Measurements from ENCODE around the gene ATF2.
"Not testable (repeated sequence)": the region's sequence is repeated elsewhere in the genome, so short reads cannot be mapped to it uniquely, and the experiment has no call there.

Gene ATF2

GRCh38 chr2:175123254-175123653, 44.7 kb downstream of the ATF2 start:
- no peak for TF ChIP-seq CTCF (conservative IDR thresholded peaks at IDR 0.05; ENCODE audit: low read depth, low read length)
- no peaks in the 10 kb centered on the region; the same call in 1 of the 2 replicates for H3K79me2 ChIP-seq (ENCODE audit: insufficient read depth, low read depth)
- no peaks in the 10 kb centered on the region for H3K36me3 ChIP-seq (ENCODE audit: insufficient read depth)

GRCh38 chr2:175111200-175111657, 56.8 kb downstream of the ATF2 start:
- peaks cover 14% of the 10 kb centered on the region for H3K4me1 ChIP-seq (ENCODE audit: low read depth, poor library complexity, severe bottlenecking)
- peak; percentile 87 for TF ChIP-seq CTCF (conservative IDR thresholded peaks at IDR 0.05; ENCODE audit: low read depth, low read length)

More at GRCh38 chr2:175123254-175123653, 44.7 kb downstream of the ATF2 start:
- Histone ChIP-seq H3K9ac (no peak overlapping the region), H3K27ac (no peak overlapping the region), H3K27me3 (ENCODE audit: insufficient read depth, low read depth) (no peaks in the 10 kb centered on the region), H3K4me1 (ENCODE audit: low read depth, poor library complexity, severe bottlenecking) (peaks cover 4% of the 10 kb centered on the region), H3K4me2 (no peak overlapping the region), H2AFZ (ENCODE audit: low read depth) (no peak overlapping the region), H3K4me3 (IDR thresholded peaks at IDR 0.05; ENCODE audit: insufficient read depth, low read depth, low read length) (no peak overlapping the region), H4K20me1 (ENCODE audit: insufficient read depth) (no peaks in the 10 kb centered on the region)

GRCh38 chr2:175108091-175108490, 59.9 kb downstream of the ATF2 start:
- H4K20me1 ChIP-seq (ENCODE audit: insufficient read depth); H3K79me2 ChIP-seq (ENCODE audit: insufficient read depth, low read depth); H2AFZ ChIP-seq (ENCODE audit: low read depth); H3K27me3 ChIP-seq (ENCODE audit: insufficient read depth, low read depth); H3K36me3 ChIP-seq (ENCODE audit: insufficient read depth); H3K4me2 ChIP-seq; H3K27ac ChIP-seq; H3K4me3 ChIP-seq (IDR thresholded peaks at IDR 0.05; ENCODE audit: insufficient read depth, low read depth, low read length); H3K9ac ChIP-seq: not testable (repeated sequence)
- H3K4me1 ChIP-seq (ENCODE audit: low read depth, poor library complexity, severe bottlenecking): peaks cover 14% of the 10 kb centered on the region

More at GRCh38 chr2:175111200-175111657, 56.8 kb downstream of the ATF2 start:
- Histone ChIP-seq H3K9ac (no peak overlapping the region), H3K4me2 (no peak overlapping the region), H3K79me2 (ENCODE audit: insufficient read depth, low read depth) (no peaks in the 10 kb centered on the region), H3K27me3 (ENCODE audit: insufficient read depth, low read depth) (no peaks in the 10 kb centered on the region), H3K36me3 (ENCODE audit: insufficient read depth) (no peaks in the 10 kb centered on the region; the same call in 1 of the 2 replicates), H2AFZ (ENCODE audit: low read depth) (no peak overlapping the region), H4K20me1 (ENCODE audit: insufficient read depth) (no peaks in the 10 kb centered on the region), H3K27ac (no peak overlapping the region), H3K4me3 (IDR thresholded peaks at IDR 0.05; ENCODE audit: insufficient read depth, low read depth, low read length) (no peak overlapping the region)

- H3K9ac ChIP-seq: no peak overlapping the region
- TF ChIP-seq CTCF (conservative IDR thresholded peaks at IDR 0.05; ENCODE audit: low read depth, low read length): no peak
Observed at GRCh38 chr2:175107146-175107545, 60.9 kb downstream of the ATF2 start.

GRCh38 chr2:175103191-175103590, 64.8 kb downstream of the ATF2 start:
- Histone ChIP-seq H3K9ac (no peak overlapping the region), H3K36me3 (ENCODE audit: insufficient read depth) (no peaks in the 10 kb centered on the region), H3K27ac (no peak overlapping the region), H3K27me3 (ENCODE audit: insufficient read depth, low read depth) (no peaks in the 10 kb centered on the region), H4K20me1 (ENCODE audit: insufficient read depth) (no peaks in the 10 kb centered on the region), H3K79me2 (ENCODE audit: insufficient read depth, low read depth) (no peaks in the 10 kb centered on the region), H3K4me1 (ENCODE audit: low read depth, poor library complexity, severe bottlenecking) (no peaks in the 10 kb centered on the region), H3K4me3 (IDR thresholded peaks at IDR 0.05; ENCODE audit: insufficient read depth, low read depth, low read length) (no peak overlapping the region), H3K4me2 (no peak overlapping the region), H2AFZ (ENCODE audit: low read depth) (no peak overlapping the region)
- TF ChIP-seq CTCF (conservative IDR thresholded peaks at IDR 0.05; ENCODE audit: low read depth, low read length): no peak

More at GRCh38 chr2:175107146-175107545, 60.9 kb downstream of the ATF2 start:
- Histone ChIP-seq H3K27ac (no peak overlapping the region), H3K27me3 (ENCODE audit: insufficient read depth, low read depth) (no peaks in the 10 kb centered on the region), H4K20me1 (ENCODE audit: insufficient read depth) (no peaks in the 10 kb centered on the region), H3K36me3 (ENCODE audit: insufficient read depth) (no peaks in the 10 kb centered on the region), H2AFZ (ENCODE audit: low read depth) (no peak overlapping the region), H3K79me2 (ENCODE audit: insufficient read depth, low read depth) (no peaks in the 10 kb centered on the region), H3K4me2 (no peak overlapping the region), H3K4me3 (IDR thresholded peaks at IDR 0.05; ENCODE audit: insufficient read depth, low read depth, low read length) (no peak overlapping the region), H3K4me1 (ENCODE audit: low read depth, poor library complexity, severe bottlenecking) (peaks cover 14% of the 10 kb centered on the region)

Data from KMS-11 (cell line).